ENCODE results near the gene DDX41.

- no peak for TF ChIP-seq EZH2 (IDR thresholded peaks at IDR 0.05; ENCODE audit: borderline replicate concordance, control insufficient read depth, low read depth, low read length)
- no peak for TF ChIP-seq MEF2A (IDR thresholded peaks at IDR 0.05; ENCODE audit: insufficient read depth, low read depth, low read length)
- no peak for TF ChIP-seq CTCF (IDR thresholded peaks at IDR 0.05 in 2 of 3, conservative IDR thresholded peaks at IDR 0.05 in 1 of 3; ENCODE audit: control insufficient read depth in 2 of 3, extremely low read depth in 1 of 3, insufficient read depth in 1 of 3, low read depth in 3 of 3, low read length in 3 of 3)
- TF ChIP-seq EP300 (IDR thresholded peaks at IDR 0.05; ENCODE audit: borderline replicate concordance in 1 of 2, control insufficient read depth in 1 of 2, low read depth in 2 of 2, low read length in 2 of 2) = no peak
- no peak for TF ChIP-seq HDAC2 (IDR thresholded peaks at IDR 0.05)
These were observed 5.6 kb downstream of the DDX41 start for GRCh38 chr5:177511181-177511580.

All from GM12878 (cell line).